ENCODE measurements around the gene CTNNA3.

Gene CTNNA3

GRCh38 chr10:67667035-67667425 lies 29.0 kb downstream of the CTNNA3 start:
- Histone ChIP-seq H3K36me3 (ENCODE audit: control insufficient read depth in 2 of 2, insufficient read depth in 2 of 2, low read length in 2 of 2) (no peaks in the 10 kb centered on the region), H3K4me1 (ENCODE audit: control insufficient read depth in 2 of 2, insufficient read depth in 2 of 2, low read length in 2 of 2) (no peaks in the 10 kb centered on the region), H3K4me3 (ENCODE audit: low read length in 2 of 2) (no peak overlapping the region), H3K9me3 (ENCODE audit: control insufficient read depth in 2 of 2, low read length in 2 of 2) (no peaks in the 10 kb centered on the region), H3K9ac (ENCODE audit: low read depth in 1 of 2, low read length in 2 of 2) (no peak overlapping the region), H3K27ac (ENCODE audit: low read depth in 2 of 2, low read length in 2 of 2) (no peak overlapping the region), H3K27me3 (ENCODE audit: control insufficient read depth in 2 of 2, insufficient read depth in 2 of 2, low read length in 2 of 2) (no peaks in the 10 kb centered on the region)

- no peaks in the 10 kb centered on the region for H3K4me1 ChIP-seq (ENCODE audit: control insufficient read depth in 2 of 2, insufficient read depth in 2 of 2, low read length in 2 of 2)
- no peaks in the 10 kb centered on the region for H3K27me3 ChIP-seq (ENCODE audit: control insufficient read depth in 2 of 2, insufficient read depth in 2 of 2, low read length in 2 of 2)
- no peaks in the 10 kb centered on the region for H3K36me3 ChIP-seq (ENCODE audit: control insufficient read depth in 2 of 2, insufficient read depth in 2 of 2, low read length in 2 of 2)
- H3K9ac ChIP-seq (ENCODE audit: low read depth in 1 of 2, low read length in 2 of 2) = no peak overlapping the region
- no peak overlapping the region for H3K4me3 ChIP-seq (ENCODE audit: low read length in 2 of 2)
- no peak overlapping the region for H3K27ac ChIP-seq (ENCODE audit: low read depth in 2 of 2, low read length in 2 of 2)
- no peaks in the 10 kb centered on the region for H3K9me3 ChIP-seq (ENCODE audit: control insufficient read depth in 2 of 2, low read length in 2 of 2)
Measured at GRCh38 chr10:67666416-67667034, 29.5 kb downstream of the CTNNA3 start.

GRCh38 chr10:67665491-67665890 lies 30.5 kb downstream of the CTNNA3 start:
- no peak overlapping the region for H3K9ac ChIP-seq (ENCODE audit: low read depth in 1 of 2, low read length in 2 of 2)
- no peak overlapping the region for H3K4me3 ChIP-seq (ENCODE audit: low read length in 2 of 2)
- no peaks in the 10 kb centered on the region for H3K4me1 ChIP-seq (ENCODE audit: control insufficient read depth in 2 of 2, insufficient read depth in 2 of 2, low read length in 2 of 2)
- H3K27me3 ChIP-seq (ENCODE audit: control insufficient read depth in 2 of 2, insufficient read depth in 2 of 2, low read length in 2 of 2) = no peaks in the 10 kb centered on the region
- H3K36me3 ChIP-seq (ENCODE audit: control insufficient read depth in 2 of 2, insufficient read depth in 2 of 2, low read length in 2 of 2) = no peaks in the 10 kb centered on the region
- H3K9me3 ChIP-seq (ENCODE audit: control insufficient read depth in 2 of 2, low read length in 2 of 2) = no peaks in the 10 kb centered on the region
- no peak overlapping the region for H3K27ac ChIP-seq (ENCODE audit: low read depth in 2 of 2, low read length in 2 of 2)

- H3K4me3 ChIP-seq (ENCODE audit: low read length in 2 of 2) = no peak overlapping the region
Measured at GRCh38 chr10:67664942-67665341, 31.1 kb downstream of the CTNNA3 start.

GRCh38 chr10:67663449-67664087 lies 32.4 kb downstream of the CTNNA3 start:
- no peak overlapping the region for H3K9ac ChIP-seq (ENCODE audit: low read depth in 1 of 2, low read length in 2 of 2)
- no peaks in the 10 kb centered on the region for H3K9me3 ChIP-seq (ENCODE audit: control insufficient read depth in 2 of 2, low read length in 2 of 2)
- H3K36me3 ChIP-seq (ENCODE audit: control insufficient read depth in 2 of 2, insufficient read depth in 2 of 2, low read length in 2 of 2) = no peaks in the 10 kb centered on the region
- H3K4me3 ChIP-seq (ENCODE audit: low read length in 2 of 2) = no peak overlapping the region
- H3K4me1 ChIP-seq (ENCODE audit: control insufficient read depth in 2 of 2, insufficient read depth in 2 of 2, low read length in 2 of 2) = no peaks in the 10 kb centered on the region
- no peaks in the 10 kb centered on the region for H3K27me3 ChIP-seq (ENCODE audit: control insufficient read depth in 2 of 2, insufficient read depth in 2 of 2, low read length in 2 of 2)
- H3K27ac ChIP-seq (ENCODE audit: low read depth in 2 of 2, low read length in 2 of 2) = no peak overlapping the region

More at GRCh38 chr10:67664942-67665341, 31.1 kb downstream of the CTNNA3 start:
- H3K9me3 ChIP-seq (ENCODE audit: control insufficient read depth in 2 of 2, low read length in 2 of 2) = no peaks in the 10 kb centered on the region
- H3K36me3 ChIP-seq (ENCODE audit: control insufficient read depth in 2 of 2, insufficient read depth in 2 of 2, low read length in 2 of 2) = no peaks in the 10 kb centered on the region
- H3K9ac ChIP-seq (ENCODE audit: low read depth in 1 of 2, low read length in 2 of 2) = no peak overlapping the region
- H3K4me1 ChIP-seq (ENCODE audit: control insufficient read depth in 2 of 2, insufficient read depth in 2 of 2, low read length in 2 of 2) = no peaks in the 10 kb centered on the region
- no peaks in the 10 kb centered on the region for H3K27me3 ChIP-seq (ENCODE audit: control insufficient read depth in 2 of 2, insufficient read depth in 2 of 2, low read length in 2 of 2)
- H3K27ac ChIP-seq (ENCODE audit: low read depth in 2 of 2, low read length in 2 of 2) = no peak overlapping the region

- Histone ChIP-seq H3K9me3 (ENCODE audit: control insufficient read depth in 2 of 2, low read length in 2 of 2) (no peaks in the 10 kb centered on the region), H3K36me3 (ENCODE audit: control insufficient read depth in 2 of 2, insufficient read depth in 2 of 2, low read length in 2 of 2) (no peaks in the 10 kb centered on the region), H3K9ac (ENCODE audit: low read depth in 1 of 2, low read length in 2 of 2) (no peak overlapping the region), H3K27me3 (ENCODE audit: control insufficient read depth in 2 of 2, insufficient read depth in 2 of 2, low read length in 2 of 2) (no peaks in the 10 kb centered on the region), H3K4me3 (ENCODE audit: low read length in 2 of 2) (no peak overlapping the region), H3K4me1 (ENCODE audit: control insufficient read depth in 2 of 2, insufficient read depth in 2 of 2, low read length in 2 of 2) (no peaks in the 10 kb centered on the region), H3K27ac (ENCODE audit: low read depth in 2 of 2, low read length in 2 of 2) (no peak overlapping the region)
Measured at GRCh38 chr10:67662415-67662814, 33.6 kb downstream of the CTNNA3 start.

- H3K9ac ChIP-seq (ENCODE audit: low read depth in 1 of 2, low read length in 2 of 2) = no peak overlapping the region
- no peak overlapping the region for H3K27ac ChIP-seq (ENCODE audit: low read depth in 2 of 2, low read length in 2 of 2)
- H3K9me3 ChIP-seq (ENCODE audit: control insufficient read depth in 2 of 2, low read length in 2 of 2) = no peaks in the 10 kb centered on the region
- H3K27me3 ChIP-seq (ENCODE audit: control insufficient read depth in 2 of 2, insufficient read depth in 2 of 2, low read length in 2 of 2) = no peaks in the 10 kb centered on the region
- no peaks in the 10 kb centered on the region for H3K4me1 ChIP-seq (ENCODE audit: control insufficient read depth in 2 of 2, insufficient read depth in 2 of 2, low read length in 2 of 2)
- H3K36me3 ChIP-seq (ENCODE audit: control insufficient read depth in 2 of 2, insufficient read depth in 2 of 2, low read length in 2 of 2) = no peaks in the 10 kb centered on the region
- no peak overlapping the region for H3K4me3 ChIP-seq (ENCODE audit: low read length in 2 of 2)
Measured at GRCh38 chr10:67659497-67659896, 36.5 kb downstream of the CTNNA3 start.

- H3K4me1 ChIP-seq (ENCODE audit: control insufficient read depth in 2 of 2, insufficient read depth in 2 of 2, low read length in 2 of 2) = no peaks in the 10 kb centered on the region
- no peak overlapping the region for H3K4me3 ChIP-seq (ENCODE audit: low read length in 2 of 2)
- no peak overlapping the region for H3K27ac ChIP-seq (ENCODE audit: low read depth in 2 of 2, low read length in 2 of 2)
- no peaks in the 10 kb centered on the region for H3K9me3 ChIP-seq (ENCODE audit: control insufficient read depth in 2 of 2, low read length in 2 of 2)
- H3K36me3 ChIP-seq (ENCODE audit: control insufficient read depth in 2 of 2, insufficient read depth in 2 of 2, low read length in 2 of 2) = no peaks in the 10 kb centered on the region
- H3K9ac ChIP-seq (ENCODE audit: low read depth in 1 of 2, low read length in 2 of 2) = no peak overlapping the region
- no peaks in the 10 kb centered on the region for H3K27me3 ChIP-seq (ENCODE audit: control insufficient read depth in 2 of 2, insufficient read depth in 2 of 2, low read length in 2 of 2)
Measured at GRCh38 chr10:67657775-67658174, 38.2 kb downstream of the CTNNA3 start.

- no peak overlapping the region for H3K4me3 ChIP-seq (ENCODE audit: low read length in 2 of 2)
- no peaks in the 10 kb centered on the region for H3K9me3 ChIP-seq (ENCODE audit: control insufficient read depth in 2 of 2, low read length in 2 of 2)
- no peak overlapping the region for H3K9ac ChIP-seq (ENCODE audit: low read depth in 1 of 2, low read length in 2 of 2)
- H3K36me3 ChIP-seq (ENCODE audit: control insufficient read depth in 2 of 2, insufficient read depth in 2 of 2, low read length in 2 of 2) = no peaks in the 10 kb centered on the region
- H3K4me1 ChIP-seq (ENCODE audit: control insufficient read depth in 2 of 2, insufficient read depth in 2 of 2, low read length in 2 of 2) = no peaks in the 10 kb centered on the region
- no peaks in the 10 kb centered on the region for H3K27me3 ChIP-seq (ENCODE audit: control insufficient read depth in 2 of 2, insufficient read depth in 2 of 2, low read length in 2 of 2)
- H3K27ac ChIP-seq (ENCODE audit: low read depth in 2 of 2, low read length in 2 of 2) = no peak overlapping the region
Measured at GRCh38 chr10:67650558-67650957, 45.4 kb downstream of the CTNNA3 start.

GRCh38 chr10:67648613-67649229 lies 47.3 kb downstream of the CTNNA3 start:
- no peaks in the 10 kb centered on the region for H3K4me1 ChIP-seq (ENCODE audit: control insufficient read depth in 2 of 2, insufficient read depth in 2 of 2, low read length in 2 of 2)
- no peaks in the 10 kb centered on the region for H3K27me3 ChIP-seq (ENCODE audit: control insufficient read depth in 2 of 2, insufficient read depth in 2 of 2, low read length in 2 of 2)
- H3K4me3 ChIP-seq (ENCODE audit: low read length in 2 of 2) = no peak overlapping the region
- H3K36me3 ChIP-seq (ENCODE audit: control insufficient read depth in 2 of 2, insufficient read depth in 2 of 2, low read length in 2 of 2) = no peaks in the 10 kb centered on the region
- H3K9me3 ChIP-seq (ENCODE audit: control insufficient read depth in 2 of 2, low read length in 2 of 2) = no peaks in the 10 kb centered on the region
- no peak overlapping the region for H3K27ac ChIP-seq (ENCODE audit: low read depth in 2 of 2, low read length in 2 of 2)
- H3K9ac ChIP-seq (ENCODE audit: low read depth in 1 of 2, low read length in 2 of 2) = no peak overlapping the region
